ENCODE results near the gene TUBB8.

- no peak for TF ChIP-seq EZH2 (IDR thresholded peaks at IDR 0.05)
- no peak for TF ChIP-seq POLR2AphosphoS5 (IDR thresholded peaks at IDR 0.05; ENCODE audit: borderline replicate concordance, low read depth, low read length)
These were observed 29.5 kb upstream of the TUBB8 start for GRCh38 chr10:78556-78955.
